Endodermal cell (in vitro differentiated cells): ENCODE results near the gene OBSCN. TPM values are rescaled to one million over a fixed set of nuclear protein-coding genes. Genes with fewer than 3 reads are reported as not detected.
"Not testable (repeated sequence)": the region's sequence is repeated elsewhere in the genome, so short reads cannot be mapped to it uniquely, and the experiment has no call there.

Source experiments
- DNase-seq: peaks from one replicate; pipeline ENCODE4 v3.0.0-alpha.2; 2017
- H3K27ac ChIP-seq: 2 replicates; pipeline ENCODE4 v1.5.1; 2013; ENCODE audit warnings: mild to moderate bottlenecking, low read depth, low read length, moderate library complexity
- H3K27me3 ChIP-seq: 2 replicates; pipeline ENCODE4 v1.6.1; 2013; ENCODE audit warnings: mild to moderate bottlenecking, low read length, moderate library complexity; ENCODE audit not compliant: insufficient read depth, control insufficient read depth, poor library complexity, severe bottlenecking
- H3K36me3 ChIP-seq: 2 replicates; pipeline ENCODE4 v1.7.0; 2013; ENCODE audit warnings: mild to moderate bottlenecking, low read length, moderate library complexity; ENCODE audit not compliant: control insufficient read depth, insufficient read depth
- H3K4me1 ChIP-seq: one replicate; pipeline ENCODE4 v1.7.0; 2013; ENCODE audit warnings: low read length; ENCODE audit not compliant: control insufficient read depth, insufficient read depth
- H3K4me3 ChIP-seq: 2 replicates; pipeline ENCODE4 v1.5.1; 2013; ENCODE audit warnings: mild to moderate bottlenecking, low read length, moderate library complexity
- H3K9ac ChIP-seq: 2 replicates; pipeline ENCODE4 v1.6.1; 2013; ENCODE audit warnings: mild to moderate bottlenecking, low read length, moderate library complexity; ENCODE audit not compliant: poor library complexity, severe bottlenecking; ENCODE audit errors: extremely low read depth
- H3K9me3 ChIP-seq: 2 replicates; pipeline ENCODE4 v1.6.1; 2013; ENCODE audit warnings: mild to moderate bottlenecking, low read length, moderate library complexity; ENCODE audit not compliant: control insufficient read depth
- H3K27ac Mint-ChIP-seq: 2 replicates; pipeline ENCODE4 v1.8.0; 2020; ENCODE audit warnings: mixed read lengths
- H3K27me3 Mint-ChIP-seq: 2 replicates; pipeline ENCODE4 v1.8.0; 2021; ENCODE audit warnings: mild to moderate bottlenecking, mixed read lengths; ENCODE audit not compliant: insufficient read depth
- H3K36me3 Mint-ChIP-seq: 2 replicates; pipeline ENCODE4 v1.8.0; 2020; ENCODE audit warnings: low read depth, mixed read lengths
- H3K4me1 Mint-ChIP-seq: 2 replicates; pipeline ENCODE4 v1.8.0; 2020; ENCODE audit warnings: mixed read lengths
- H3K4me3 Mint-ChIP-seq: 2 replicates; pipeline ENCODE4 v1.8.0; 2020; ENCODE audit warnings: mild to moderate bottlenecking, moderate library complexity, mixed read lengths
- H3K9me3 Mint-ChIP-seq: 2 replicates; pipeline ENCODE4 v1.8.0; 2020; ENCODE audit warnings: mild to moderate bottlenecking, mixed read lengths
- WGBS, 2 experiments: methylation state at CpG; one replicate each; pipeline versions ENCODE4 v1.1.5 to v1.1.7; 2013; ENCODE audit warnings: missing lambda C conversion rate in 2 of 2, mixed read lengths in 1 of 2; ENCODE audit not compliant: insufficient coverage in 1 of 2, insufficient read length in 1 of 2; 5-methylcytosine and 5-hydroxymethylcytosine counted together
- total RNA-seq, 2 donors: library from RNA; stranded (reverse); fragmentation: NEBNext Ultra II Directional in 1 of 2; extraction: Animal tissue kit (Norgen Biotek cat#: 25700) in 1 of 2; gene quantifications; 2 replicates in 1 of 2; 3 replicates in 1 of 2; pipeline ENCODE4 v1.2.1, GENCODE V29; 2021
- TF ChIP-seq, protein P1 (sequence below): fragments of 200-600 bp; sonication (generic); conservative IDR thresholded peaks from 2 replicates; pipeline ENCODE4 v1.5.0; 2021; ENCODE audit warnings: antibody characterized with exemption, mild to moderate bottlenecking

OBSCN gene
- total RNA-seq, 2 donors from 2014 or later = 53.7 to 68.9 TPM

DNA sequence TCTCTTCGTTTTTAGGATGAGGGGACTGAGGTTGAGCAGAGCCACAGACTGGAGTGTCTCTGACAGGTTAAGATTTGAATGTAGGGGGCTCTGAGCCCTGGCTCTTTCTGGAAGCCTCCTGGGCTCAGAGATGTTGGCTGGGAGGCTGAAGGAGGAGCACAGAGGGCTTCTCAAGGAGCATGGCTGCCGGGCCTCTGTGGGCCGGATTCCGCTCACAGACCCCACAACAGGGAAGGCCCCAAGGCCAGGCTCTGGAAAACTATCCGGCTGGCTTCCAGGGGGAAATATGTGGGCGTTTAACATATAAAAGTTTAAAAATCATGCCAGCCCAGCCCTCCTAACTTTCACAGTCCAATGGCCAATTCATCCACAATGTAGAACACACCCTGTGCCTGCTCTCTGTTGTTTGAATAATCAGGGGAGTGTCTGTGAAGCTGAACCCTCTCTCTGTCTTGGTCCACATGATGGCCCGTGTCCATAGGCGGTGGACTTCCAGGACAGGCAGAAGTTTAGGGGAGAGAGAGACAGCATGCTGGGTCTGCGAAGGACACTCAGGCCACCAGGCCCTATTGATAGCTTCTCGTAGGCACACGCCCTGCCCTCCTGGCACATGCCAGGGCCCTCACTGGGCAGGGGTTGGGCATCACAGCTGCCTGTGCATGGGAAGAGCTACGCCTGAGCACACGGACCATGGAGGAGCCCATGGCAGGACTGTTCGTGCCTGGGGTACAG is 10.8 kb downstream of the OBSCN start:
- Mint-ChIP-seq H3K27ac (peak overlapping the region; percentile 86), H3K36me3 (peaks cover 66% of the 10 kb centered on the region), H3K9me3 (peaks cover 2% of the 10 kb centered on the region), H3K4me3 (no peak overlapping the region), H3K27me3 (no peaks in the 10 kb centered on the region), H3K4me1 (peaks cover 7% of the 10 kb centered on the region)
- peaks cover 37% of the 10 kb centered on the region for H3K36me3 ChIP-seq
- no peaks in the 10 kb centered on the region for H3K9me3 ChIP-seq
- no peak overlapping the region for H3K27ac ChIP-seq
- TF ChIP-seq, protein P1, sequence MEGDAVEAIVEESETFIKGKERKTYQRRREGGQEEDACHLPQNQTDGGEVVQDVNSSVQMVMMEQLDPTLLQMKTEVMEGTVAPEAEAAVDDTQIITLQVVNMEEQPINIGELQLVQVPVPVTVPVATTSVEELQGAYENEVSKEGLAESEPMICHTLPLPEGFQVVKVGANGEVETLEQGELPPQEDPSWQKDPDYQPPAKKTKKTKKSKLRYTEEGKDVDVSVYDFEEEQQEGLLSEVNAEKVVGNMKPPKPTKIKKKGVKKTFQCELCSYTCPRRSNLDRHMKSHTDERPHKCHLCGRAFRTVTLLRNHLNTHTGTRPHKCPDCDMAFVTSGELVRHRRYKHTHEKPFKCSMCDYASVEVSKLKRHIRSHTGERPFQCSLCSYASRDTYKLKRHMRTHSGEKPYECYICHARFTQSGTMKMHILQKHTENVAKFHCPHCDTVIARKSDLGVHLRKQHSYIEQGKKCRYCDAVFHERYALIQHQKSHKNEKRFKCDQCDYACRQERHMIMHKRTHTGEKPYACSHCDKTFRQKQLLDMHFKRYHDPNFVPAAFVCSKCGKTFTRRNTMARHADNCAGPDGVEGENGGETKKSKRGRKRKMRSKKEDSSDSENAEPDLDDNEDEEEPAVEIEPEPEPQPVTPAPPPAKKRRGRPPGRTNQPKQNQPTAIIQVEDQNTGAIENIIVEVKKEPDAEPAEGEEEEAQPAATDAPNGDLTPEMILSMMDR = no peak
- H3K4me3 ChIP-seq = no peak overlapping the region
- 94 to 95% methylated on average over 9 to 14 of the region's 14 CpGs for WGBS, 2 experiments
- no peak for DNase-seq
- peaks cover 5% of the 10 kb centered on the region for H3K4me1 ChIP-seq
- no peak overlapping the region for H3K9ac ChIP-seq
- no peaks in the 10 kb centered on the region for H3K27me3 ChIP-seq

DNA sequence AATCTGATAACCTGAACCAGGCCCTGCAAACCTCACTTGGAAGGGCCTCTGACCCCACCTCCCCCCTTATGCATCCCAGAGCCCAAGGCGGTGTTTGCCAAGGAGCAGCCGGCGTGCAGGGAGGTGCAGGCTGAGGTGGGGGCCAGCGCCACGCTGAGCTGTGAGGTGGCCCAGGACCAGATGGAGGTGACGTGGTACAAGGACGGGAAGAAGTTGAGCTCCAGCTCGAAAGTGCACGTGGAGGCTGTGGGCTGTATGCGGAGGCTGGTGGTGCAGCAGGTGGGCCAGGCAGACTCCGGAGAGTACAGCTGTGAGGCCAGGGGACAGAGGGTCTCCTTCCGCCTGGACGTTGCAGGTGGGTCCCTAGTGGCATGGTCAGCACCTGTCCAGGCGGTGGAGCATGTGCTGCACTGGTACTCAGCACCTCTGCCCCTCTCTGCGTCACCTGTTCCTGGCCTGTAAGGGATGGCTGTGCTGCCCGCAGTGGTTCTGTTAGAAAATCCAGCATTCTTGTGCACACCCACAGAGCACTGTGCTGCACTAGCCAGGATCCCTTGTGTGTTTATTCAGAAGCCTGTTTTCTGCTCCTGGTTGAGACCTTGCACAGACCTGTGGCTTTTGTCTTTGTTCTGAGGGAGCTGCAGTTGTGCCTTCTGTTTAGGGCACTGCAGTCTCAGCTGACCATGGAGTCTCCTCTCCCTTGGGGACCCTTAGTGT is 11.6 kb downstream of the OBSCN start:
- Mint-ChIP-seq H3K27me3 (no peaks in the 10 kb centered on the region), H3K27ac (no peak overlapping the region), H3K9me3 (peaks cover 4% of the 10 kb centered on the region), H3K36me3 (peaks cover 73% of the 10 kb centered on the region), H3K4me1 (peaks cover 7% of the 10 kb centered on the region), H3K4me3 (no peak overlapping the region)
- Histone ChIP-seq H3K9me3 (peaks cover 2% of the 10 kb centered on the region), H3K4me1 (peaks cover 5% of the 10 kb centered on the region), H3K27me3 (no peaks in the 10 kb centered on the region), H3K36me3 (peaks cover 43% of the 10 kb centered on the region), H3K4me3 (no peak overlapping the region), H3K9ac (no peak overlapping the region), H3K27ac (no peak overlapping the region)
- DNase-seq = no peak
- TF ChIP-seq, protein P1 = no peak
- WGBS, 2 experiments = 95% methylated on average over 15 to 16 of the region's 16 CpGs

DNA sequence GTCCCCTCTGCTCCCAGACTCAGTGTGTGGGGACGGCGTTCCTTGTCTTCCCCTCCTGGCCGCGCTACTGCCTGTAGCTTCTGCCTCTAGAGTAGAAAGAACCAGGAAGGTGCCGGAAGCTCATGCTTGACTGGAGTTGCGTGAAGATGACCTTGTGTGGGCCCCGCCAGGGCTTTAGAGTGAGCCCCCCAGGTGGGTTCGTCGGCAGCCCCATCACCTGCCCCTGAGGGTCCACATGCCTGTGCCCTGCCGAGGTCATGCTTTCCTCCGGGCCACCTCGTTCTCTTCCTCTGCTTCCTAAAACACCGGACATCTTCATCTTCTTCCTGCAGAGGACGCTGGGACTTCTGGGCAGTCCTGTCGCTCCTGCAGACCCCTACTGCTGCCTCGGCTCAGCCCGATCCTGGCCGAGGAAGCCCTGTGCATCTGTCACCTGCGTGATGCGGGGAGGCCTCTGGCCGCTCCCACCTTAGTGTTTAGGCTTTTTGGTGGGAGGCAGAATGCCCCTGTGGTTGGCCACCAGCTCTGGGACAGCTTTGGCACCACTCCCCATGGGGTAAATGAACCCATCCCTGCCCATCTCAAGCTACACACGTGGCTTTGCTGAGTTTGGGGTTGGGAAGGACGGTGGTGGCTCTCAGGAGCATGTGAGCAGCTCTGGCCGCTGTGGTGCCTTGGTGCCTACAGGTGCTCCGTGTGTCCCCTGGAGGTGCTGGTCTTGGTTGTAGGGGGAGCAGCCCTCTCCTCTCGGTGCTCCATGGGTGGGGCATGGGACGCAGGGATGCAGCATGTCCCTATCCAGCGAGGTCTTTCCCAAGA is 12.3 kb downstream of the OBSCN start:
- Mint-ChIP-seq H3K36me3 (peaks cover 81% of the 10 kb centered on the region), H3K4me1 (peaks cover 7% of the 10 kb centered on the region), H3K9me3 (peaks cover 4% of the 10 kb centered on the region), H3K27me3 (no peaks in the 10 kb centered on the region), H3K4me3 (no peak overlapping the region), H3K27ac (no peak overlapping the region)
- H3K9ac ChIP-seq = no peak overlapping the region
- H3K27me3 ChIP-seq = no peaks in the 10 kb centered on the region
- H3K4me3 ChIP-seq = no peak overlapping the region
- no peak for DNase-seq
- peaks cover 50% of the 10 kb centered on the region for H3K36me3 ChIP-seq
- 93 to 94% methylated on average over 17 to 28 of the region's 28 CpGs for WGBS, 2 experiments
- peaks cover 5% of the 10 kb centered on the region for H3K4me1 ChIP-seq
- no peak overlapping the region for H3K27ac ChIP-seq
- H3K9me3 ChIP-seq = peaks cover 9% of the 10 kb centered on the region
- TF ChIP-seq, protein P1 = no peak

DNA sequence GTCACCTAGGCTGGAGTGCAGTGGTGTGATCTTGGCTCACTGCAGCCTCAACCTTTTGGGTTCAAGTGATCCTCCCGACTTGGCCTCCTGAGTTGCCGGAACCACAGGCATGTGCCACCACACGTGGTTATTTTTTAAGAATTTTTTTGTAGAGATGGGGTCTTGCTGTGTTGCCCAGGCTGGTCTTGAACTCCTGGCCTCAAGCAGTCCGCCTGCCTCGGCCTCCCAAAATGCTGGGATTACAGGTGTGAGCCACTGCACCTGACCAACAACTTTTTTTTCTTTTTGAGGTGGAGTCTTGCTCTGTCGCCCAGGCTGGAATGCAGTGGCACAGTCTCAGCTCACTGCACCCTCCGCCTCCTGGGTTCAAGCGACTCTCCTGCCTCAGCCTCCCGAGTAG is 13.3 kb downstream of the OBSCN start:
- H3K27me3 Mint-ChIP-seq, H3K27ac ChIP-seq, H3K27ac Mint-ChIP-seq, H3K4me3 ChIP-seq, DNase-seq, H3K27me3 ChIP-seq, H3K4me3 Mint-ChIP-seq, H3K4me1 ChIP-seq, H3K9me3 Mint-ChIP-seq, H3K9ac ChIP-seq, H3K4me1 Mint-ChIP-seq: not testable (repeated sequence)
- H3K36me3 Mint-ChIP-seq = peaks cover 88% of the 10 kb centered on the region
- H3K9me3 ChIP-seq = peaks cover 10% of the 10 kb centered on the region
- 94 to 96% methylated on average over 8 to 9 of the region's 9 CpGs for WGBS, 2 experiments
- peaks cover 59% of the 10 kb centered on the region for H3K36me3 ChIP-seq
